Colonic mucosa (tissue), 4 donors: ENCODE results near the gene HECW1. TPM values are rescaled to one million over a fixed set of nuclear protein-coding genes. Genes with fewer than 3 reads are reported as not detected.
"Not testable (repeated sequence)": the region's sequence is repeated elsewhere in the genome, so short reads cannot be mapped to it uniquely, and the experiment has no call there.

Experiments
- DNase-seq: peaks from one replicate; pipeline ENCODE4 v3.0.0-alpha.2; 2020
- H3K27ac ChIP-seq: fragments of 200-600 bp; one replicate; pipeline ENCODE4 v1.8.0; 2021
- H3K27me3 ChIP-seq: fragments of 200-600 bp; one replicate; pipeline ENCODE4 v1.8.0; 2021
- H3K36me3 ChIP-seq: fragments of 200-600 bp; one replicate; pipeline ENCODE4 v1.8.0; 2021
- H3K4me1 ChIP-seq: fragments of 200-600 bp; one replicate; pipeline ENCODE4 v1.8.0; 2021; ENCODE audit warnings: mild to moderate bottlenecking
- H3K4me3 ChIP-seq: fragments of 200-600 bp; one replicate; pipeline ENCODE4 v1.8.0; 2021
- H3K9ac ChIP-seq, 2 donors: one replicate each; pipeline ENCODE4 v1.7.0; 2013; ENCODE audit warnings: control low read depth in 2 of 2, low read depth in 2 of 2, low read length in 2 of 2
- H3K9me3 ChIP-seq: fragments of 200-600 bp; one replicate; pipeline ENCODE4 v1.8.0; 2021
- CTCF ChIP-seq: fragments of 200-600 bp; IDR thresholded peaks from one replicate; pipeline ENCODE4 v1.8.0; 2022; ENCODE audit warnings: antibody characterized with exemption, mild to moderate bottlenecking
- intact Hi-C: fragments of 100-400 bp; cut with DNase I; formaldehyde crosslinking; loops from one replicate; pipeline ENCODE4 v1.14.1; 2022
- total RNA-seq, 2 donors: library from RNA; stranded (reverse); fragmentation: NEBNext Ultra II Directional in 1 of 2; extraction: Animal tissue kit (Norgen Biotek cat#: 25700) in 1 of 2; gene quantifications; one replicate each; pipeline ENCODE4 v1.2.1, GENCODE V29; 2021
- donor health status: healthy.
- donor health status: DM: no; HTN: no; CAD: no.
- donor health status: DM: no; HTN: no; CAD: no.

HECW1 gene
- total RNA-seq, 2 donors from 2014 or later = 0.35 to 0.40 TPM

GRCh38 chr7:43584195-43584586 lies 471.7 kb downstream of the HECW1 start:
- no peaks in the 10 kb centered on the region for H3K9me3 ChIP-seq
- no peaks in the 10 kb centered on the region for H3K27me3 ChIP-seq
- TF ChIP-seq CTCF = no peak
- H3K9ac ChIP-seq = peak overlapping the region; percentile 92 to 96
- no peaks in the 10 kb centered on the region for H3K36me3 ChIP-seq
- peak overlapping the region; percentile 94 for H3K27ac ChIP-seq
- DNase-seq = peak; percentile 34
- H3K4me3 ChIP-seq = peak overlapping the region; percentile 92
- H3K4me1 ChIP-seq = no peaks in the 10 kb centered on the region
- intact Hi-C loops = loop anchor here (5.0 kb wide), 1 partner anchor 138 kb away; no protein-coding TSS in a partner anchor

GRCh38 chr7:43584733-43585132 lies 472.3 kb downstream of the HECW1 start:
- not testable (repeated sequence) for H3K27me3 ChIP-seq, H3K9me3 ChIP-seq, DNase-seq, H3K4me1 ChIP-seq, H3K36me3 ChIP-seq
- intact Hi-C loops = loop anchor here (5.0 kb wide), 1 partner anchor 138 kb away; no protein-coding TSS in a partner anchor
- Histone ChIP-seq H3K9ac (peak overlapping the region; percentile 27 to 92), H3K4me3 (peak overlapping the region; percentile 92), H3K27ac (peak overlapping the region; percentile 94)

GRCh38 chr7:43585562-43585961 lies 473.1 kb downstream of the HECW1 start:
- intact Hi-C loops = no loop called here
- no peaks in the 10 kb centered on the region for H3K4me1 ChIP-seq
- H3K36me3 ChIP-seq = no peaks in the 10 kb centered on the region
- H3K9me3 ChIP-seq = no peaks in the 10 kb centered on the region
- no peak for TF ChIP-seq CTCF
- no peaks in the 10 kb centered on the region for H3K27me3 ChIP-seq
- no peak for DNase-seq
- H3K9ac ChIP-seq = no peak overlapping the region
- H3K27ac ChIP-seq = no peak overlapping the region
- no peak overlapping the region for H3K4me3 ChIP-seq

- no peak for DNase-seq
- TF ChIP-seq CTCF = no peak
- H3K36me3 ChIP-seq = no peaks in the 10 kb centered on the region
- no peaks in the 10 kb centered on the region for H3K9me3 ChIP-seq
- no peaks in the 10 kb centered on the region for H3K4me1 ChIP-seq
- no peak overlapping the region for H3K4me3 ChIP-seq
- no peak overlapping the region for H3K9ac ChIP-seq
- no peaks in the 10 kb centered on the region for H3K27me3 ChIP-seq
- no peak overlapping the region for H3K27ac ChIP-seq
- intact Hi-C loops = no loop called here
These were observed 473.9 kb downstream of the HECW1 start for GRCh38 chr7:43586251-43586900.

GRCh38 chr7:43588477-43589132 lies 476.2 kb downstream of the HECW1 start:
- intact Hi-C loops = no loop called here
- no peak overlapping the region for H3K27ac ChIP-seq
- H3K4me1 ChIP-seq = no peaks in the 10 kb centered on the region

More at GRCh38 chr7:43588477-43589132, 476.2 kb downstream of the HECW1 start:
- no peaks in the 10 kb centered on the region for H3K27me3 ChIP-seq
- H3K36me3 ChIP-seq = no peaks in the 10 kb centered on the region
- no peak overlapping the region for H3K9ac ChIP-seq
- H3K4me3 ChIP-seq = no peak overlapping the region
- no peaks in the 10 kb centered on the region for H3K9me3 ChIP-seq
- no peak for TF ChIP-seq CTCF
- no peak for DNase-seq
